Measurements from ENCODE around the gene RPL13. TPM values are rescaled to one million over a fixed set of nuclear protein-coding genes. Genes with fewer than 3 reads are reported as not detected.
A peak's percentile ranks its signal among the peaks of the same experiment; 100 is the strongest.

RPL13 gene
- total and polyA plus RNA-seq, 4 donors, result 699 to 2,663 (median 1,571) TPM

- no peaks in the 10 kb centered on the region for H3K9me3 ChIP-seq (ENCODE audit: control insufficient read depth in 4 of 4, low read length in 3 of 4)
- WGBS, result 83% methylated on average over 32 of the region's 32 CpGs
- no peak overlapping the region for H3K4me3 ChIP-seq (ENCODE audit: low read depth in 1 of 3, low read length in 3 of 3)
- peak; percentile 35 for TF ChIP-seq NR2F2 (IDR thresholded peaks at IDR 0.05)
- TF ChIP-seq RAD21 (IDR thresholded peaks at IDR 0.05), result peak; percentile 26 to 35
- TF ChIP-seq FOXA1 (IDR thresholded peaks at IDR 0.05), result no peak
- no peaks in the 10 kb centered on the region for H3K27me3 ChIP-seq (ENCODE audit: control insufficient read depth in 4 of 4, insufficient read depth in 4 of 4, low read length in 3 of 4)
- no peak for DNase-seq (ENCODE audit: low spot score)
- no peak overlapping the region for H3K9ac ChIP-seq (ENCODE audit: low read depth in 1 of 2, low read length in 2 of 2)
- no peak overlapping the region for H3K27ac ChIP-seq (ENCODE audit: low read depth in 1 of 2, low read length in 2 of 2)
- H3K36me3 ChIP-seq (ENCODE audit: control insufficient read depth in 4 of 4, insufficient read depth in 3 of 4, low read depth in 1 of 4, low read length in 3 of 4), result peaks cover 17 to 78% (median 37%) of the 10 kb centered on the region in 4 donors
- H3K4me1 ChIP-seq (ENCODE audit: control insufficient read depth in 4 of 4, insufficient read depth in 4 of 4, low read length in 3 of 4), result no peaks in the 10 kb centered on the region
These were observed 36.7 kb upstream of the RPL13 start for GRCh38 chr16:89523680-89524344.

- no peaks in the 10 kb centered on the region for H3K9me3 ChIP-seq (ENCODE audit: control insufficient read depth in 4 of 4, low read length in 3 of 4)
- H3K27ac ChIP-seq (ENCODE audit: low read depth in 1 of 2, low read length in 2 of 2), result no peak overlapping the region
- H3K4me3 ChIP-seq (ENCODE audit: low read depth in 1 of 3, low read length in 3 of 3), result no peak overlapping the region
- WGBS, result 82% methylated on average over 20 of the region's 20 CpGs
- no peaks in the 10 kb centered on the region for H3K4me1 ChIP-seq (ENCODE audit: control insufficient read depth in 4 of 4, insufficient read depth in 4 of 4, low read length in 3 of 4)
- DNase-seq (ENCODE audit: low spot score), result no peak
- H3K27me3 ChIP-seq (ENCODE audit: control insufficient read depth in 4 of 4, insufficient read depth in 4 of 4, low read length in 3 of 4), result no peaks in the 10 kb centered on the region
- H3K9ac ChIP-seq (ENCODE audit: low read depth in 1 of 2, low read length in 2 of 2), result no peak overlapping the region
- H3K36me3 ChIP-seq (ENCODE audit: control insufficient read depth in 4 of 4, insufficient read depth in 3 of 4, low read depth in 1 of 4, low read length in 3 of 4), result peaks cover 13 to 78% (median 41%) of the 10 kb centered on the region in 4 donors
- TF ChIP-seq ZBTB33 (IDR thresholded peaks at IDR 0.05) (no peak), RAD21 (IDR thresholded peaks at IDR 0.05) (no peak), NR2F2 (IDR thresholded peaks at IDR 0.05) (no peak), JUND (IDR thresholded peaks at IDR 0.05) (no peak), REST (IDR thresholded peaks at IDR 0.05) (no peak), FOXA1 (IDR thresholded peaks at IDR 0.05) (no peak), RXRA (IDR thresholded peaks at IDR 0.05) (no peak), HNF4G (IDR thresholded peaks at IDR 0.05) (no peak), TAF1 (conservative IDR thresholded peaks at IDR 0.05) (no peak), SP1 (IDR thresholded peaks at IDR 0.05) (no peak), GABPA (IDR thresholded peaks at IDR 0.05 in 1 of 2, conservative IDR thresholded peaks at IDR 0.05 in 1 of 2) (no peak), HNF4A (conservative IDR thresholded peaks at IDR 0.05) (no peak), MAX (IDR thresholded peaks at IDR 0.05) (no peak), EGR1 (IDR thresholded peaks at IDR 0.05; ENCODE audit: low read depth in 2 of 2) (no peak), FOXA2 (IDR thresholded peaks at IDR 0.05) (no peak), YY1 (IDR thresholded peaks at IDR 0.05) (no peak), ATF3 (IDR thresholded peaks at IDR 0.05) (no peak)
These were observed 35.2 kb upstream of the RPL13 start for GRCh38 chr16:89525146-89525913.
